Spinal cord (tissue), 10 donors: ENCODE measurements around the gene RNF8. TPM values are rescaled to one million over a fixed set of nuclear protein-coding genes. Genes with fewer than 3 reads are reported as not detected.
"Not testable (repeated sequence)": the region's sequence is repeated elsewhere in the genome, so short reads cannot be mapped to it uniquely, and the experiment has no call there.

ENCODE experiments used
- DNase-seq, 6 donors: peaks; one replicate each; pipeline versions ENCODE4 v3.0.0 to v3.0.0-alpha.2; 2013 to 2015; ENCODE audit warnings: low spot score in 6 of 6, low read depth in 4 of 6
- H3K27ac ChIP-seq: one replicate; pipeline ENCODE4 v1.5.1; 2013; ENCODE audit warnings: low read depth, low read length, control low read depth
- H3K27me3 ChIP-seq: one replicate; pipeline ENCODE4 v1.6.1; 2013; ENCODE audit warnings: low read length; ENCODE audit not compliant: control insufficient read depth, insufficient read depth
- H3K36me3 ChIP-seq: one replicate; pipeline ENCODE4 v1.6.1; 2013; ENCODE audit warnings: low read length; ENCODE audit not compliant: control insufficient read depth, insufficient read depth
- H3K4me1 ChIP-seq: one replicate; pipeline ENCODE4 v1.6.1; 2013; ENCODE audit warnings: low read length; ENCODE audit not compliant: control insufficient read depth, insufficient read depth
- H3K4me3 ChIP-seq: one replicate; pipeline ENCODE4 v1.5.1; 2013; ENCODE audit warnings: low read depth, low read length, control low read depth
- H3K9me3 ChIP-seq: one replicate; pipeline ENCODE4 v1.6.1; 2013; ENCODE audit warnings: low read length; ENCODE audit not compliant: control insufficient read depth, insufficient read depth
- WGBS: methylation state at CpG from one replicate; pipeline ENCODE4 v1.1.5; 2013; ENCODE audit warnings: missing lambda C conversion rate; ENCODE audit not compliant: insufficient coverage; 5-methylcytosine and 5-hydroxymethylcytosine counted together
- polyA plus RNA-seq, 2 donors: library from polyadenylated mRNA; unstranded; fragments of 120-200 nt; gene quantifications; one replicate each; pipeline ENCODE4 v1.2.1, GENCODE V29; 2013; ENCODE audit not compliant: insufficient read length in 2 of 2
- total RNA-seq, 2 donors: library from RNA; depleted of rRNA in 1 of 2; stranded (reverse); fragments of 120-200 nt in 1 of 2; fragments of >200 nt in 1 of 2; gene quantifications; one replicate each; pipeline versions ENCODE4 v1.2.3 to v1.2.4, GENCODE V29; 2013 to 2014
- donor health status: healthy.

Gene RNF8
- total and polyA plus RNA-seq, 4 donors: 22.8 to 31.0 (median 27.2) TPM

DNA sequence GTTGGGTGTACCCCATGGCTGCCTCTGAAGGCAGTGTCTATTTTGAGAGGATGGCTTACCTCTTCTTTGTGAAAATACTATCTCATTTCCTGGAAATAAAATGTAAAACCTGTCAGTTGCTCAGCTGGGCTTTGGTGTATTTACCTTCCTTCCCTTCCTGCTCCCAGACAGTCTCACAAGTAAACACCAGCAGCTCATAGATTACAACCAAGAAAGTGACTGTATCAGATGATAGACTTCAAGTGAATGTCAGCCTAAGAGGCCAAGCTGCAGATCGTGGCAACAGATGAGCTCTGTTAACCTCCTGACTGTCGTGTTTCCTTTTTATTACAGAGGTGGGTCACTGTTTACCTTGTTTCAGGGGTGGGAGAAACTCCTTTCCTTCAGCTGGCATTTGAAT is 37.3 kb downstream of the RNF8 start:
- Histone ChIP-seq H3K27me3 (no peaks in the 10 kb centered on the region), H3K4me1 (no peaks in the 10 kb centered on the region), H3K9me3 (no peaks in the 10 kb centered on the region), H3K36me3 (peaks cover 28% of the 10 kb centered on the region), H3K4me3 (no peak overlapping the region), H3K27ac (no peak overlapping the region)
- WGBS: 94% methylated on average over 2 of the region's 2 CpGs
- DNase-seq: no peak

DNA sequence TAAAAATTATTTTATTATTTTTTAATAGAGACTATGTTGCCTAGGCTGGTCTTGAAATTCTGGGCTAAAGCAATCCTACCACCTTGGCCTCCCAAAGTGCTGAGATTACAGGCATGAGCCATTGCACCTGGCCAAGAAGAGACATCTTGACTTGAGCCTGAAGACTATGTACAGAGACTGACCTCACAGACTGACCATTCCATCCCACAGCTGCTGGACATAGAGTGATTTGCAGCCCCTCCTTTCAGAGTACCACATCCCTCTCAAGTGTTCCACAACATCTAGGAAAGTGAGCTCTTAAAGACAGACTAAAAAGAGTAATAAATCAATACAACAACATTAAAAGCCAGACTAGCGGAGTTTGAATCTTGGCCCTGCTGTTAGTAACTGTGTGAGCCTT is 39.0 kb downstream of the RNF8 start:
- peaks cover 21% of the 10 kb centered on the region for H3K36me3 ChIP-seq
- WGBS: no CpG with 5 or more reads among the region's 1 CpG

DNA sequence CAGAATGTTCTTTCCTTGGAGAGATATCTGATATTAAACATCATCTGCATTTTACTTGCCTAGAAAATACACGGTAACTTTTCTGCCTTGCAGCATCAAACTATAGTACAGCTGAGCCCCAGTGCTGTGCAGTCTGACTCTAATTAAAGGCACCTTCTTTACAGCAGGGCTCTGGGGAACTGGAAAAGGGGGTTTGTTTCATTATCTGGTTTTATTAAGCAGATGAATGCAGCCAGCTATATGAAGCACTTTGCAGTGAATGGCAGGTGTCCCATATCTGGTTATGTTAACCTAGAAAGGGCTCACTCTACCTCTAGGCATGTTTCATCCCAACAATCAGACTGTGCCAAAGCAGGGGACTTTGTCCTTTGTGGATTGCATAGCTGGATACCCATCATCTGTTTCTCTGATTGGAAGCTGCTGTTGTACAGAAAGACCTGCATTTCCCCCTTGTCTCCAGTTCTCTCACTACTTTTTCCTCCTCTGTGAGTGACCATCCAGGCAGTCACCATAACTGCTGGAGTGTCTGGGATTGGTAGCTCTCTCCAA is 39.7 kb downstream of the RNF8 start:
- no peaks in the 10 kb centered on the region for H3K9me3 ChIP-seq
- H3K27me3 ChIP-seq: no peaks in the 10 kb centered on the region
- H3K4me1 ChIP-seq: no peaks in the 10 kb centered on the region
- WGBS: no CpG with 5 or more reads among the region's 1 CpG
- H3K36me3 ChIP-seq: peaks cover 17% of the 10 kb centered on the region
- no peak overlapping the region for H3K4me3 ChIP-seq
- peak in 1 of 6 donors; percentile 57 for DNase-seq
- H3K27ac ChIP-seq: no peak overlapping the region

More for the DNA sequence above, 39.0 kb downstream of the RNF8 start:
- DNase-seq: no peak
- H3K9me3 ChIP-seq: no peaks in the 10 kb centered on the region
- no peaks in the 10 kb centered on the region for H3K4me1 ChIP-seq
- H3K27me3 ChIP-seq: no peaks in the 10 kb centered on the region
- no peak overlapping the region for H3K27ac ChIP-seq
- no peak overlapping the region for H3K4me3 ChIP-seq

GRCh38 chr6:37396571-37397180 is 42.9 kb downstream of the RNF8 start:
- H3K9me3 ChIP-seq: no peaks in the 10 kb centered on the region
- DNase-seq: no peak
- WGBS: 84% methylated on average over 2 of the region's 4 CpGs
- H3K4me3 ChIP-seq: no peak overlapping the region
- no peaks in the 10 kb centered on the region for H3K27me3 ChIP-seq
- H3K36me3 ChIP-seq: peaks cover 5% of the 10 kb centered on the region
- no peaks in the 10 kb centered on the region for H3K4me1 ChIP-seq
- H3K27ac ChIP-seq: no peak overlapping the region

DNA sequence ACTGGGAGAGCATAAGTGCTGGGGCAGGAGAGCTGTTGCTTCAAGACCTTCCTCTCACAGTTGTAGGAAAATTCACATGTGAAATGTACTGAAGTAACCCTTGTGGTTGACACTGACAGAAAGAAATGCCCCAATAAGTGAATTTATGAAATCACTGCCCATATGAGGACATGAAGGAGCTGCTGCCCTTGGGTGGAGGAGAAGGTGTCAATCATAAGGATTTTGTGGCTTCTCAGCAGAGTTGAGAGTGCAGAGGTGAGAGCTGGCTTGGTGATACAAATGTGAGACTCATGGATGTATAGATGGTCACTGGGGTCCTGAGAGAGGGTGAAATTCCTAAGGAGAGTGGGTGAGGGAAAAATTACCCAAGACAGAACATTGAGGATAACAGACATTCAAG is 45.3 kb downstream of the RNF8 start:
- no peak for DNase-seq
- Histone ChIP-seq H3K36me3 (peaks cover 5% of the 10 kb centered on the region), H3K27me3 (no peaks in the 10 kb centered on the region), H3K4me3 (no peak overlapping the region), H3K4me1 (no peaks in the 10 kb centered on the region), H3K9me3 (no peaks in the 10 kb centered on the region), H3K27ac (no peak overlapping the region)

DNA sequence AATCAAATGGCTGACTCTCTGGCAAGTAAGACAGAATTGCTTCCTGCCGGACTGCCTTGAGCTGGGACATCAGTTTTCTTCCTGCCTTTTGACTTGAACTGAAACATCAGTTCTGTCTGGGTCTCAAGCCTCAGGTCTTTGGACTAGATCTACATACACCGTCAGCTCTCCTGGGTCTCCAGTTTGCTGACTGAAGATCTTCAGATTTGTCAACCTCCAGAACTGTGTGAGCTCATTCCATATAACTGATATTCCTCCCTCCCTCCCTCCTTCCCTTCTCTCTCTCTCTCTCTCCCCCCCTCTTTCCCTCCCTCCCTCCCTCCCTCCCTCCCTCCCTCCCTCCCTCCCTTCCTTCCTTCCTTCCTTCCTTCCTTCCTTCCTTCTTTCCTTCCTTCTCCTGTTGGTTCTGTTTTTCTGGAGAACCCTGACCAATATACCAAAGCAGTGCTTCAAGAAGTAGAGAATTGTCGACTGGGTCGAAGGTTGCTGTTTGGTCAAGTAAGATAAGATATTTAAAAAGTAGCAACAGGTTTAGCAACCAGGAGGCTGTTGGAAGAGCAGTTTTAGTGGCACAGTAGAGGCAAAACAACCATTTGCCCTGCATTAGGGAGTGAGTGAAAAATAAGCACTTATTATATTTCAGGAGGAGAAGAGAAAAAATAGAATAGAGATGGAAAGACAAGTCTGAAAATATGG is 46.2 kb downstream of the RNF8 start:
- 75% methylated on average over 4 of the region's 4 CpGs for WGBS

GRCh38 chr6:37401658-37402057 is 47.9 kb downstream of the RNF8 start:
- not testable (repeated sequence) for H3K4me3 ChIP-seq, H3K9me3 ChIP-seq, H3K27ac ChIP-seq, H3K27me3 ChIP-seq, DNase-seq, H3K36me3 ChIP-seq, H3K4me1 ChIP-seq

More for the DNA sequence above, 46.2 kb downstream of the RNF8 start:
- H3K9me3 ChIP-seq: no peaks in the 10 kb centered on the region
- no peak overlapping the region for H3K4me3 ChIP-seq
- H3K27me3 ChIP-seq: no peaks in the 10 kb centered on the region
- DNase-seq: no peak
- no peak overlapping the region for H3K27ac ChIP-seq
- H3K4me1 ChIP-seq: no peaks in the 10 kb centered on the region
- peaks cover 5% of the 10 kb centered on the region for H3K36me3 ChIP-seq

- H3K9me3 ChIP-seq: no peaks in the 10 kb centered on the region
- peak in 1 of 6 donors; percentile 78 for DNase-seq
- H3K36me3 ChIP-seq: no peaks in the 10 kb centered on the region
- no peaks in the 10 kb centered on the region for H3K27me3 ChIP-seq
- no peak overlapping the region for H3K4me3 ChIP-seq
- WGBS: 80% methylated on average over 1 of the region's 3 CpGs
- H3K4me1 ChIP-seq: no peaks in the 10 kb centered on the region
- H3K27ac ChIP-seq: no peak overlapping the region
Measured at GRCh38 chr6:37406726-37407341, 53.1 kb downstream of the RNF8 start.

- no peak overlapping the region for H3K27ac ChIP-seq
- H3K27me3 ChIP-seq: no peaks in the 10 kb centered on the region
- no peak overlapping the region for H3K4me3 ChIP-seq
- H3K36me3 ChIP-seq: no peaks in the 10 kb centered on the region
- H3K4me1 ChIP-seq: no peaks in the 10 kb centered on the region
- whole genome bisulfite sequencing: 60% methylated on average over 1 of the region's 5 CpGs
- no peaks in the 10 kb centered on the region for H3K9me3 ChIP-seq
- no peak for DNase-seq
Measured at GRCh38 chr6:37407948-37408347, 54.2 kb downstream of the RNF8 start.

DNA sequence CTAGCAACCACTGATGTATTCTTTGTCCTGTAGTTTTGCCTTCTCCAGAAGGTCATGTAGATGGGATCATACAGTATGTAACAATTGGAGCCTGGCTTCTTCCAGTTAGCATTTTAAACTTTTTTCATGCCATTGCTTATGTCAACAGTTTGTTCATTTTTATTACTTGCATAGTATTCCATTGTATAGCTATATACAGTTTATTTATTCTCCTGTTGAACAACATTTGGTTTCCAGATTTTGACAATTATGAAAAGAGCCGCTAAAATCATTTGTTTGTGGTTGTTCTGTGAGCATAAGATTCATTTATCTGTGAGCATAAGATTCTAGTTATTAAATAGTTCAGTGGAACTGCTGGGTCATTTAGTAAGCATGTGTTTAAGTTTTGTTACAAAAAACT is 55.7 kb downstream of the RNF8 start:
- Histone ChIP-seq H3K36me3 (no peaks in the 10 kb centered on the region), H3K9me3 (no peaks in the 10 kb centered on the region), H3K27me3 (no peaks in the 10 kb centered on the region), H3K27ac (no peak overlapping the region), H3K4me1 (no peaks in the 10 kb centered on the region), H3K4me3 (no peak overlapping the region)
- 100% methylated on average over 1 of the region's 1 CpG for WGBS
- no peak for DNase-seq
